ENCODE measurements around the gene TMEM259.

TMEM259 gene

DNA sequence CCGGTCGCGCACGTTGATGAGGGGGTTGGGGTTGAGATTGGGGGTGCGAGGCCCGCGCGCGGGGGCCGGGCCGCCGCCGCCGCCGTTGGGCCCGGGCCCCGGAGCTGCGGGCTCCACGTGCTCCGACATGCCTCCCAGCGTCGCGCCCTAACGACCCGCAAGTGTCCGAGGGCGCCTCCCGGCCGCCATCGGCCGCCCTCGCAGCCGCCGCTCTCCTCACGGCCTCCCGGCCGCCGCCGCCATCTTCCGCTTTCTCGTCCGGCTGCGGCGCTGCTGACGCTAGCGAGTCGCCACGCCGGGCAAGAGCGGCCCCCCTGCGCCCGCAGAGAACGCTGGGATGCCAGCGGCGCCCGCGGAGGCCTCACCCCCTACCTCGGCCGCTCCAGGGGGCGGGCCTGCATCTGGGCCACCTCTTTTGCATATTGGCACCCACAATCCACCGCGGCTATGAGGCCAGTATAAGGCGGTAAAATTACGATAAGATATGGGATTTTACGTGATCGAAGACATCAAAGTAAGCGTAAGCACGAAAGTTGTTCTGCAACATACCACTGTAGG, at the start of gene TMEM259:
Gene TMEM259 (minus strand): TSS at position 256 of the 558 bp plus-strand sequence. CDS start 127 bp downstream, at position 129.
- peaks cover 7% of the 10 kb centered on the region for H3K36me3 ChIP-seq (ENCODE audit: control insufficient read depth, insufficient read depth, low read length)
- no peaks in the 10 kb centered on the region for H3K9me3 ChIP-seq (ENCODE audit: control insufficient read depth, insufficient read depth, low read length)
- H3K4me3 ChIP-seq (ENCODE audit: low read depth, low read length): peak within 1 kb of the TSS; percentile 91
- no peaks in the 10 kb centered on the region for H3K27me3 ChIP-seq (ENCODE audit: control insufficient read depth, insufficient read depth, low read length)
- peak within 1 kb of the TSS; percentile 92 for H3K9ac ChIP-seq (ENCODE audit: low read depth, low read length)
- peaks cover 5% of the 10 kb centered on the region for H3K4me1 ChIP-seq (ENCODE audit: control insufficient read depth, insufficient read depth, low read length)

DNA sequence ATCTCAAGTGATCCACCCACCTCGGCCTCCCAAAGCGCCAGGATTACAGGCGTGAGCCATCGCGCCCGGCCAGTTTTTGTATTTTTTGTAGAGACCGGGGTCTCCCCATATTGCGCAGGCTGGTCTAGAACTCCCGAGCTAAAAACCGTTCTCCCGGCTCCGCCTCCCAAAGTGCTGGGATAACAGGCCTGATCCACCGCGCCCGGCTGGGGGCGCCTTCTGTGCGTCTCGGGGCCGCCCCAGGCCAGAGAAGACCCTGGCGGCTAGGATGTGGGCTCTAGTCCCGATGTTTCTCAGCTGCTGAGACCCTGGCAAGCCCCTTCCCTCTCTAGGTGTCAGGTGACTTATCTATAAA, 49.6 kb upstream of the TMEM259 start:
- no peaks in the 10 kb centered on the region for H3K27me3 ChIP-seq (ENCODE audit: control insufficient read depth, insufficient read depth, low read length)
- H3K36me3 ChIP-seq (ENCODE audit: control insufficient read depth, insufficient read depth, low read length): peaks cover 13% of the 10 kb centered on the region

DNA sequence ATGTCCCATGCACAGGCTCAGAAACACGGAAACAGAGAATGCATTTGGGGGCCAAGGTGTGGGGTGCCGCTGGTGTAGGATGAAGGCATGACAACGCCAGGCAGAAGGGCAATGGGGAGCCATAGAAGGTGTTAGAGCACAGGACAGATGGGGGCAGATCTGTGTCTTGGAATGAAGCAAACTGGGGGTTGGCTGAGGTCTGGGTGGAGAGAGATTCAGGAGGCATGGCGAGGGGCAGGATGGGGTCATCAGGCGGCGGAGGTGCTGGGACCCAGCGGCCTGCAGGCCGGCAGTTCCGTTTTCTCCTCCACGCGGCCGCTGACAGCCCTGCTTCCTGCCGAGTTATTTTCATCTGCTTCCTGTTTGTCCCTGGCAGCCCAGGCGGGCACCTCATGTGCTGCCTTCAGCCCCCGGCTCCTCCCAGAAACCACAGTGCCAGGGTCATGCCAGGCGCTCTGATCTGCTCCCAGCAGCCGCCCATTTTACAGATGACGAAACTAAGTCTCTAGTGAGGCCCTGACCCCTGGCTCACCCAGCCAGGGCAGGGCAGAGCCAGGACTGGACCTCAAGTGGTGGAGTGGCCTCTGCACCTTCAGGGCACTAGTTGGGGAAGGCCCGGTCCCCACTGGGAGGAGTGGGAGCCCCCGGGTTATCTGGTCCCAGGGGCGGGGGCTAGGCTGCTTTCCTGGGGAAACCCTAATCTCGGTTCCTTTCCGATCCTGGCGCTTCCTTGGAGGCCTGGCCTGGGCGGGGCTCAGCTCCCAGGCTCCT, 48.3 kb upstream of the TMEM259 start:
- no peaks in the 10 kb centered on the region for H3K9me3 ChIP-seq (ENCODE audit: control insufficient read depth, insufficient read depth, low read length)
- H3K27me3 ChIP-seq (ENCODE audit: control insufficient read depth, insufficient read depth, low read length): peaks cover 3% of the 10 kb centered on the region
- no peak overlapping the region for H3K4me3 ChIP-seq (ENCODE audit: low read depth, low read length)
- peaks cover 11% of the 10 kb centered on the region for H3K36me3 ChIP-seq (ENCODE audit: control insufficient read depth, insufficient read depth, low read length)
- no peak overlapping the region for H3K9ac ChIP-seq (ENCODE audit: low read depth, low read length)
- peaks cover 8% of the 10 kb centered on the region for H3K4me1 ChIP-seq (ENCODE audit: control insufficient read depth, insufficient read depth, low read length)

More for the DNA sequence above, 49.6 kb upstream of the TMEM259 start:
- peaks cover 1% of the 10 kb centered on the region for H3K4me1 ChIP-seq (ENCODE audit: control insufficient read depth, insufficient read depth, low read length)
- H3K4me3 ChIP-seq (ENCODE audit: low read depth, low read length): peak overlapping the region; percentile 70
- H3K9ac ChIP-seq (ENCODE audit: low read depth, low read length): no peak overlapping the region
- no peaks in the 10 kb centered on the region for H3K9me3 ChIP-seq (ENCODE audit: control insufficient read depth, insufficient read depth, low read length)

DNA sequence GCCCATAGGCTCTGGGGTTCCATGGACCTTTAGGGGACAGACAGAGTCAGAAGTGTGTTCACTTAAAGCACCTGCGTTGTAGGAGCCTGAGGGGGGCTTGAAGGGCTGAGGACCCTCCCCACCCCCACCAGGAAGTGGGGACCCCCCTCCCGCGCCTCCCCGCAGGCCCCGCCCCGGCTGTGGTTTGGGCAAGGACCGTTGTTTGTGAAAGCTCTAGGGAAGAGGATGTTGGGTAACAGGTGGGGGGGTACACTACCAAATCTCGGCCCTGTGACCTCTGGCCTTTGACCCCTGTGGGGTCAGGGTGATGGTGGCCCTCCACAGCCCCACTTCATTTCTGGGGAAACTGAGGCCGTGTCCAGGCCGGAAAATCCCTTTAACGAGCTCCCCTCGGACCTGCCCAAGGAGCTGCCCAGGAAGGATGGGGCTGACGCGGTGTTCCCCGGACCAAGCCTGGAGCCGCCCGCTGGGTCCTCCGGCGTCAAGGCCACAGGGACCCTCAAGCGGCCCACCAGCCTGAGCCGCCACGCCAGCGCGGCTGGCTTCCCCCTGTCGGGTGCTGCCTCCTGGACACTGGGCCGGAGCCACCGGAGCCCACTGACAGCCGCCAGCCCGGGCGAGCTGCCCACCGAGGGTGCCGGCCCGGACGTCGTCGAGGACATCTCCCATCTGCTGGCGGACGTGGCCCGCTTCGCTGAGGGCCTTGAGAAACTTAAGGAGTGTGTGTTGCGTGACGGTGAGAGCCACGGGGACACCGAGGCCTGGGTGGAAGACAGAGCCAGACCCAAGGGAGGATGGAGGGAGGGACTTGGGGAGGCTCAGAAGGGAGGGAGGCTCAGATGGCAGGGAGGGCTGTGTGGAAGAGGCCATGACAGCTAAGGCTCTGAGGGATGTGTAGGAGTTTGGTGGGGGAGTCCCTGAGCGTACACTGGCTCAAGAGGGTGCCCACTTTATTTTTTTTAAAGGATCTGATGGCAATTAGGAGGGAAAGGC, 47.4 kb upstream of the TMEM259 start:
- Histone ChIP-seq H3K9me3 (ENCODE audit: control insufficient read depth, insufficient read depth, low read length) (no peaks in the 10 kb centered on the region), H3K36me3 (ENCODE audit: control insufficient read depth, insufficient read depth, low read length) (peaks cover 2% of the 10 kb centered on the region), H3K27me3 (ENCODE audit: control insufficient read depth, insufficient read depth, low read length) (peaks cover 3% of the 10 kb centered on the region), H3K4me3 (ENCODE audit: low read depth, low read length) (peak overlapping the region; percentile 35), H3K4me1 (ENCODE audit: control insufficient read depth, insufficient read depth, low read length) (peaks cover 8% of the 10 kb centered on the region), H3K9ac (ENCODE audit: low read depth, low read length) (no peak overlapping the region)

DNA sequence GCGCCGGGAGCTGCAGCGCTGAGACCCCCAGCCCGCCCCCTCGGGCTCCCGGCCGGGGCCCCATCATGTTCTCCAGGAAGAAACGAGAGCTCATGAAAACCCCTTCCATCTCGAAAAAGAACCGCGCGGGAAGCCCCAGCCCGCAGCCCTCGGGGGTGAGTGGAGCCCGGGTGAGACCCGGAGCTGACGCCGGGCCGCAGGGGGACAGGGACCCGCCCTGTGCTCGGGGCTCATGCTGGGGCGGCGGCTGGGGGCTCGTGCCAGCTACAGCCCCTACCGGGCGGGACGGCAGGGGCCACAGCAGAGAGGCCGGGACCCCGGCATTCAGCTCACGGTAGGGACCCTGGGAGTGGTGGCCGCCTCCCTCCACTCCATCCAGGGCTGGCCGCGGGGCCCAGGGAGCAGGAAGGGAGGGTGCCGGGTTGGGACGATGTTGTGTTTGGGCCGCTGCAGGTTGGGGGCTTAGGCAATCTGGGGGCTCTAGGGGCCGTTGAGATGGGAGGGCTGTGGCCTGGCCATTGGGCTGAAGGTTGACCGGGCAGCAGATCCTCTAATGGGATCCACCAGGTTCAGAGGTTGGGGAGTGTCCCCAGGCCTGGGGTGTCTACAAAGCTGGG, 46.5 kb upstream of the TMEM259 start:
- H3K9me3 ChIP-seq (ENCODE audit: control insufficient read depth, insufficient read depth, low read length): no peaks in the 10 kb centered on the region
- H3K4me3 ChIP-seq (ENCODE audit: low read depth, low read length): peak overlapping the region; percentile 35
- H3K36me3 ChIP-seq (ENCODE audit: control insufficient read depth, insufficient read depth, low read length): no peaks in the 10 kb centered on the region
- no peak overlapping the region for H3K9ac ChIP-seq (ENCODE audit: low read depth, low read length)
- H3K4me1 ChIP-seq (ENCODE audit: control insufficient read depth, insufficient read depth, low read length): peaks cover 8% of the 10 kb centered on the region
- peaks cover 3% of the 10 kb centered on the region for H3K27me3 ChIP-seq (ENCODE audit: control insufficient read depth, insufficient read depth, low read length)

DNA sequence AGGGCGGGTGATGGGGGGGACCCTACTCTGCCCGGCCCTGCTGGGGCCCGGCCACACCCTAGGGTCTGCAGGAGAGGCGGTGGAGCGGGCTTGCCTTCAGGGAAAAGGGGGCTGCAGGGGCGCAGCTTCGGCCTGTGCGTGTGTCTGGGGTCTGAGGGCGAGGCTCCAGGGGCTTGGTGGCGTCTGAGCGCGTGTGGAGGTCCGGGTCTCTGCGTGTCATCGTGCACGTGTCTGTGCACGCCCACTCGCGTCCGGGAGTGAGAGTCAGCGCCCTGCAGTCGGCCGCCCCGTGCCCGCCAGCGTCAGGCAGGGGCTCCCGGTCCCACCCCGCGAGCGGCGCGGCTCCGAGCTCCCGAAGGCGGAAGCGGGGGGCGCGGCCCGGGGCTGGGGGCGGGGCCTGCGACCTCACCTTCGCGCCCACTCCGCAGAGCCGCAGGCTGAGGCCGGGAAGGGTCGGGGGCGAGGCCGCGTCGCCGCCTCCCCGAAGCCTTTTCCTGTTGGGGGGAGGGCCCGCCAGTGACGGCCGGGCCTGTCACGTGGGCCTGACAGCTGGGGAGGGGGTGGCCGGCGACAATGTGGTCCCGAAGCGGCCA, 45.9 kb upstream of the TMEM259 start, which contains the start of gene ARHGAP45:
Gene ARHGAP45 (plus strand): TSS at position 420 of the 593 bp plus-strand sequence. CDS start 239 bp downstream, outside the sequence.
- Histone ChIP-seq H3K4me3 (ENCODE audit: low read depth, low read length) (peak within 1 kb of the TSS; percentile 48), H3K4me1 (ENCODE audit: control insufficient read depth, insufficient read depth, low read length) (peaks cover 8% of the 10 kb centered on the region), H3K36me3 (ENCODE audit: control insufficient read depth, insufficient read depth, low read length) (peaks cover 3% of the 10 kb centered on the region), H3K27me3 (ENCODE audit: control insufficient read depth, insufficient read depth, low read length) (peaks cover 3% of the 10 kb centered on the region), H3K9me3 (ENCODE audit: control insufficient read depth, insufficient read depth, low read length) (no peaks in the 10 kb centered on the region), H3K9ac (ENCODE audit: low read depth, low read length) (no peak within 1 kb of the TSS)

DNA sequence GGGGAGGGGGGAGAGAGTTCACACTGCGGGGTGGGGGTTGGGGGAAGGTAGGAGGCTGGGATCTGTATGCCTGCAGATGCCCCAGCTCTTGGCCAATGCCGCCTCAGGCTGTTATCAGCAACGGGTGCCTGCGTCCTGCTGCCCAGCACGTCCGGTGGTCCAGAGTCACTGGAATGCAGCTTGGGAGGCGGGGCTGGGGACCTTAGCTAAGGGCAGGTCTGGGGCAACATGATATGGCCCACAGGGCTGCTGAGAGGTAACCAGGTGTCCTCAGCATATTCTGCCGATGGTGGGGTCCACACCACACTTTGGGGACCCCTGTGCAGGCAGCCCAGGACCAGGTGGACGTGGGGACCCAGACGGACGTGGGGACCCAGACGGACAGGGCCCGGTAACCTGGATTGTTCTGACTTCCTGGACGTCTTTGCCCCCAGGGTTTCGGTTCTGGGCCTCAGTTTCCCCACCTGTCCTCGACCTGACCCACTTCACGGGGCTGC, 45.4 kb upstream of the TMEM259 start:
- peaks cover 3% of the 10 kb centered on the region for H3K27me3 ChIP-seq (ENCODE audit: control insufficient read depth, insufficient read depth, low read length)
- H3K36me3 ChIP-seq (ENCODE audit: control insufficient read depth, insufficient read depth, low read length): peaks cover 4% of the 10 kb centered on the region
- no peak overlapping the region for H3K9ac ChIP-seq (ENCODE audit: low read depth, low read length)
- H3K4me1 ChIP-seq (ENCODE audit: control insufficient read depth, insufficient read depth, low read length): peaks cover 8% of the 10 kb centered on the region
- no peaks in the 10 kb centered on the region for H3K9me3 ChIP-seq (ENCODE audit: control insufficient read depth, insufficient read depth, low read length)
- H3K4me3 ChIP-seq (ENCODE audit: low read depth, low read length): peak overlapping the region; percentile 48

DNA sequence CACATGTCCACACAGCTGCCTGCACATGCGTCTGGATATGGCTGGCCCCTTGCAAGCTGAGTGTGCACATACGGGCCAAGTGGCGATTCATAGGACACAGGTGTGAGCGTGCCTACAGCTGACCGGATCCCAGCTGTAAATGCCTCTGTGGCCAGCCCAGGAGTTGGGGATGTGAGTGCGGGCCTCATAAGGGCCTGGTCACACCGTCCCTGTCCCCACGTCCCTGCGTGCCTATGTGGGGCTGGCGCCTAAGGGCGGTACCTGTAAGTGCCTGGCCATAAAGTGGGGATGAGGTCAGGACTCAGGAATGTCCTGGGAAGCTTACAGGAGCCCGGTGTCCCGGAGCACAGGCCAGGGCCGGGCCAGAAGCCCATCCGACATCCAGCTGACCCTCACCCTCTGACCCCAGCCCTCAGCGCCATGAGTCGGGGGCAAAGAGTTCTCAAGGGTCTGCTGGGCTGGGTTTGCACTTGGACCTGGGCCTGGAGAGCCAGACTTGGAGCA, 44.7 kb upstream of the TMEM259 start:
- Histone ChIP-seq H3K9me3 (ENCODE audit: control insufficient read depth, insufficient read depth, low read length) (no peaks in the 10 kb centered on the region), H3K9ac (ENCODE audit: low read depth, low read length) (no peak overlapping the region), H3K36me3 (ENCODE audit: control insufficient read depth, insufficient read depth, low read length) (peaks cover 4% of the 10 kb centered on the region), H3K4me3 (ENCODE audit: low read depth, low read length) (peak overlapping the region; percentile 52), H3K27me3 (ENCODE audit: control insufficient read depth, insufficient read depth, low read length) (peaks cover 3% of the 10 kb centered on the region), H3K4me1 (ENCODE audit: control insufficient read depth, insufficient read depth, low read length) (peaks cover 8% of the 10 kb centered on the region)

DNA sequence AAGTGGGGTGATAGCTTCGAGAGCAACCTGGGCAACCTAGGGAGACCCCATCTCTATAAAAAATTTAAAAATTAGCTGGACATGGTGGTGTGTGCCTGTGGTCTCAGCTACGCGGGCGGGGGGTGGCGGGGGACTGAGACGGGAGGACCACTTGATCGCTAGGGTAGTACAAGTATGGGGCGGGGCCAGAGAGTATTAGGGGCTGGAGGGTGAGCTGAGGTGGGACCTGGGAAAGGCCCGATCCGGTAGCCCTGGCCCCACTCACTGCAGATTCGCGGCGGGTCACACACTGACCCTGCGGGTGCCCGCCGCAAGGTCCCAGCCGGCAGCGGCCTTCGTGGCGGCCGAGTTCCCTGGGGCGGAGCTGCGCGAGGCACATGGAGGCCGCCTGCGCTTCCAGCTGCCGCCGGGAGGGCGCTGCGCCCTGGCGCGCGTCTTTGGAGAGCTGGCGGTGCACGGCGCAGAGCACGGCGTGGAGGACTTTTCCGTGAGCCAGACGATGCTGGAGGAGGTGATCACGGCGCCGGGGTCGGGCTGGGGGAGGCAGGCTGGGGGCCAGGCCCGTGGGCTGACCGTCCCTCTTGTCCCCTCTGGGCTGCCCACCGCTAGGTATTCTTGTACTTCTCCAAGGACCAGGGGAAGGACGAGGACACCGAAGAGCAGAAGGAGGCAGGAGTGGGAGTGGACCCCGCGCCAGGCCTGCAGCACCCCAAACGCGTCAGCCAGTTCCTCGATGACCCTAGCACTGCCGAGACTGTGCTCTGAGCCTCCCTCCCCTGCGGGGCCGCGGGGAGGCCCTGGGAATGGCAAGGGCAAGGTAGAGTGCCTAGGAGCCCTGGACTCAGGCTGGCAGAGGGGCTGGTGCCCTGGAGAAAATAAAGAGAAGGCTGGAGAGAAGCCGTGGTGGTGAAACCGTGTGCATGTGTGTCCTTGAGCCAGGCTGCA, 44.0 kb upstream of the TMEM259 start:
- H3K4me1 ChIP-seq (ENCODE audit: control insufficient read depth, insufficient read depth, low read length): peaks cover 8% of the 10 kb centered on the region
- no peaks in the 10 kb centered on the region for H3K9me3 ChIP-seq (ENCODE audit: control insufficient read depth, insufficient read depth, low read length)
- peak overlapping the region; percentile 52 for H3K4me3 ChIP-seq (ENCODE audit: low read depth, low read length)
- peaks cover 3% of the 10 kb centered on the region for H3K27me3 ChIP-seq (ENCODE audit: control insufficient read depth, insufficient read depth, low read length)
- H3K36me3 ChIP-seq (ENCODE audit: control insufficient read depth, insufficient read depth, low read length): peaks cover 4% of the 10 kb centered on the region
- peak overlapping the region; percentile 24 for H3K9ac ChIP-seq (ENCODE audit: low read depth, low read length)
